Tibial nerve (tissue), 4 donors: Measurements from ENCODE around the gene TXNRD3. TPM values are rescaled to one million over a fixed set of nuclear protein-coding genes. Genes with fewer than 3 reads are reported as not detected.

Source experiments
- DNase-seq, 2 donors: peaks; one replicate each; pipeline ENCODE4 v3.0.0-alpha.2; 2019; ENCODE audit warnings: low spot score in 2 of 2
- H3K27ac ChIP-seq, 4 donors: fragments of 200-600 bp; sonication (generic) in 3 of 4; one replicate each; pipeline ENCODE4 v1.5.1; 2017 to 2019; ENCODE audit warnings: mild to moderate bottlenecking in 1 of 4
- H3K27me3 ChIP-seq, 2 donors: fragments of 200-600 bp; sonication (generic) in 1 of 2; one replicate each; pipeline versions ENCODE4 v1.5.1 to v1.6.0; 2017 to 2019
- H3K36me3 ChIP-seq, 3 donors: fragments of 200-600 bp; sonication (generic); one replicate each; pipeline ENCODE4 v1.5.1; 2018 to 2019
- H3K4me1 ChIP-seq, 4 donors: fragments of 200-600 bp; sonication (generic) in 3 of 4; one replicate each; pipeline ENCODE4 v1.5.1; 2017 to 2019
- H3K4me3 ChIP-seq, 4 donors: fragments of 200-600 bp; sonication (generic) in 3 of 4; one replicate each; pipeline ENCODE4 v1.5.1; 2017 to 2019; ENCODE audit warnings: mild to moderate bottlenecking in 1 of 4, moderate library complexity in 1 of 4
- H3K9me3 ChIP-seq, 4 donors: fragments of 200-600 bp; sonication (generic) in 3 of 4; one replicate each; pipeline ENCODE4 v1.5.1; 2017 to 2019
- CTCF ChIP-seq, 5 experiments: fragments of 200-600 bp in 3 of 5; fragments of 450-650 bp in 2 of 5; sonication (generic) in 3 of 5; IDR thresholded peaks; one replicate each; pipeline ENCODE4 v1.5.1; 2016 to 2019; ENCODE audit warnings: antibody characterized with exemption in 5 of 5, mild to moderate bottlenecking in 3 of 5, moderate library complexity in 2 of 5
- EP300 ChIP-seq, 2 donors: sonication (generic); formaldehyde crosslinking; IDR thresholded peaks; one replicate each; pipeline ENCODE4 v1.6.1; 2017; ENCODE audit warnings: antibody characterized with exemption in 2 of 2, mild to moderate bottlenecking in 1 of 2
- POLR2A ChIP-seq, 2 donors: fragments of 450-650 bp; IDR thresholded peaks; one replicate each; pipeline ENCODE4 v1.6.1; 2017; ENCODE audit warnings: antibody characterized with exemption in 2 of 2, mild to moderate bottlenecking in 2 of 2, moderate library complexity in 2 of 2
- WGBS, 2 donors: methylation state at CpG; one replicate each; pipeline ENCODE4 v1.1.5; 2018; 5-methylcytosine and 5-hydroxymethylcytosine counted together
- total RNA-seq, 4 donors: library from RNA; depleted of rRNA; stranded (reverse); fragments of >200 nt; gene quantifications; one replicate each; pipeline ENCODE4 v1.1.0, GENCODE V29; 2016

TXNRD3 gene
- total RNA-seq, 4 donors from 2014 or later, result 18.6 to 33.3 (median 23.3) TPM

- WGBS, 2 donors, result 25 to 36% methylated on average over 3 of the region's 3 CpGs
- Histone ChIP-seq H3K27ac (no peak overlapping the region), H3K4me1 (peaks cover 0 to 3% (median 0%) of the 10 kb centered on the region in 4 donors), H3K27me3 (peaks cover 0 to 6% of the 10 kb centered on the region in 2 donors), H3K9me3 (no peaks in the 10 kb centered on the region), H3K36me3 (no peaks in the 10 kb centered on the region), H3K4me3 (no peak overlapping the region)
- TF ChIP-seq EP300 (IDR thresholded peaks at IDR 0.05) (no peak), CTCF (IDR thresholded peaks at IDR 0.05) (no peak), POLR2A (IDR thresholded peaks at IDR 0.05) (no peak)
- no peak for DNase-seq
Observed at GRCh38 chr3:126693921-126694320, 39.0 kb upstream of the TXNRD3 start.

- H3K36me3 ChIP-seq, result no peaks in the 10 kb centered on the region
- peaks cover 0 to 5% of the 10 kb centered on the region in 2 donors for H3K27me3 ChIP-seq
- TF ChIP-seq EP300 (IDR thresholded peaks at IDR 0.05), result no peak
- no peak for TF ChIP-seq CTCF (IDR thresholded peaks at IDR 0.05)
- no peak for TF ChIP-seq POLR2A (IDR thresholded peaks at IDR 0.05)
- DNase-seq, result no peak
- H3K4me1 ChIP-seq, result peaks cover 0 to 3% (median 0%) of the 10 kb centered on the region in 4 donors
- no peak overlapping the region for H3K27ac ChIP-seq
- H3K9me3 ChIP-seq, result no peaks in the 10 kb centered on the region
- no peak overlapping the region for H3K4me3 ChIP-seq
- WGBS, 2 donors, result 69 to 74% methylated on average over 5 of the region's 5 CpGs
Observed at GRCh38 chr3:126692858-126693257, 37.9 kb upstream of the TXNRD3 start.

- 83 to 90% methylated on average over 4 of the region's 4 CpGs for WGBS, 2 donors
- TF ChIP-seq CTCF (IDR thresholded peaks at IDR 0.05) (no peak), EP300 (IDR thresholded peaks at IDR 0.05) (no peak)
- Histone ChIP-seq H3K27me3 (peaks cover 0 to 5% of the 10 kb centered on the region in 2 donors), H3K4me1 (no peaks in the 10 kb centered on the region), H3K36me3 (no peaks in the 10 kb centered on the region), H3K4me3 (no peak overlapping the region), H3K27ac (no peak overlapping the region), H3K9me3 (no peaks in the 10 kb centered on the region)
- no peak for DNase-seq
Observed at GRCh38 chr3:126691765-126692164, 36.8 kb upstream of the TXNRD3 start.

- no peaks in the 10 kb centered on the region for H3K9me3 ChIP-seq
- H3K4me3 ChIP-seq, result no peak overlapping the region
- no peak for DNase-seq
- no peaks in the 10 kb centered on the region for H3K27me3 ChIP-seq
- H3K36me3 ChIP-seq, result no peaks in the 10 kb centered on the region
- H3K27ac ChIP-seq, result peak overlapping the region in 2 of 4 donors; percentile 66 to 67
- peaks cover 0 to 28% (median 5%) of the 10 kb centered on the region in 4 donors for H3K4me1 ChIP-seq
- TF ChIP-seq CTCF (IDR thresholded peaks at IDR 0.05) (no peak), EP300 (IDR thresholded peaks at IDR 0.05) (peak in 1 of 2 donors; percentile 23)
- 53 to 55% methylated on average over 2 of the region's 2 CpGs for WGBS, 2 donors
Observed at GRCh38 chr3:126685493-126685892, 30.6 kb upstream of the TXNRD3 start.

- WGBS, 2 donors, result 54 to 65% methylated on average over 3 of the region's 3 CpGs
- TF ChIP-seq EP300 (IDR thresholded peaks at IDR 0.05), result no peak
- TF ChIP-seq POLR2A (IDR thresholded peaks at IDR 0.05), result no peak
- no peak for TF ChIP-seq CTCF (IDR thresholded peaks at IDR 0.05)
- Histone ChIP-seq H3K4me1 (peaks cover 0 to 28% (median 5%) of the 10 kb centered on the region in 4 donors), H3K9me3 (no peaks in the 10 kb centered on the region), H3K4me3 (no peak overlapping the region), H3K27me3 (no peaks in the 10 kb centered on the region), H3K36me3 (no peaks in the 10 kb centered on the region), H3K27ac (peak overlapping the region in 2 of 4 donors; percentile 66 to 67)
- DNase-seq, result no peak
Observed at GRCh38 chr3:126685021-126685420, 30.1 kb upstream of the TXNRD3 start.
